Activated CD4-positive, alpha-beta T cell treated with anti-CD3 and anti-CD28 coated beads, Interleukin-2, amount 50 U/mL, for 4 hours (primary cell): Measurements from ENCODE around the gene ADGRG3.

Source experiments
- DNase-seq, 2 experiments: peaks; one replicate each; pipeline ENCODE4 v3.0.0-alpha.2; 2020

The ADGRG3 gene

DNA sequence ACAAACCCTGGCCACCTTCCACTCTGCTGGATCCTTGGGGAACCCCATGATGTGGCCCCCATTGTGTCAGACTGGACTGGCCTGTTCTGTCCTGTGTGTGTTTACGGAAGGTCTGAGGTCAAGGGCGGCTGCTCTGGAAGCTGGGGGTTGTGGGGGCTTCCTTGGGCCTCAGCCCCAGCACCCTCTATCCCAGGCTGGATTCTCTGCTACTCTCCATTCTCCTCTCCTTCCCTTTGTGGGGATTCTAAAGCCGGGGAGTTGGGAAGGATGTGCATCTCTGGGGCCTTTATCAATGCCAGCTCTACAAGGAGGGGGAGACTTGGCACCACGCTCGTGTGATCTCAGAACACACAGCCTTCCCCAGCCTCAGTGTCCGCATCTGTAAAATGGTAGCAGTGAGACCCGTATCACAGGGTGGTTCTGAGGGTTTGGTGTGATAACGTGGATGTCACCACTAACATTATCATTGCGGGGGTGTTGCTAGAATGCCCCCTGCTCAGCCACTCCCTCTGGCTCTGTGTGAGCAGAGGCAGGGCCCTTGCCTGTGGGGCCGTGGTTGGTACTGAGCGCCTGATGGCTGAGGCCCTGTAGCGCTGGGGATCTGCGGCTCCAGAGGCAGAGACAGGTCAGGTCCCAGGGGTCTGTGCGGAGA, 21.6 kb upstream of the ADGRG3 start:
- no peak for DNase-seq

DNA sequence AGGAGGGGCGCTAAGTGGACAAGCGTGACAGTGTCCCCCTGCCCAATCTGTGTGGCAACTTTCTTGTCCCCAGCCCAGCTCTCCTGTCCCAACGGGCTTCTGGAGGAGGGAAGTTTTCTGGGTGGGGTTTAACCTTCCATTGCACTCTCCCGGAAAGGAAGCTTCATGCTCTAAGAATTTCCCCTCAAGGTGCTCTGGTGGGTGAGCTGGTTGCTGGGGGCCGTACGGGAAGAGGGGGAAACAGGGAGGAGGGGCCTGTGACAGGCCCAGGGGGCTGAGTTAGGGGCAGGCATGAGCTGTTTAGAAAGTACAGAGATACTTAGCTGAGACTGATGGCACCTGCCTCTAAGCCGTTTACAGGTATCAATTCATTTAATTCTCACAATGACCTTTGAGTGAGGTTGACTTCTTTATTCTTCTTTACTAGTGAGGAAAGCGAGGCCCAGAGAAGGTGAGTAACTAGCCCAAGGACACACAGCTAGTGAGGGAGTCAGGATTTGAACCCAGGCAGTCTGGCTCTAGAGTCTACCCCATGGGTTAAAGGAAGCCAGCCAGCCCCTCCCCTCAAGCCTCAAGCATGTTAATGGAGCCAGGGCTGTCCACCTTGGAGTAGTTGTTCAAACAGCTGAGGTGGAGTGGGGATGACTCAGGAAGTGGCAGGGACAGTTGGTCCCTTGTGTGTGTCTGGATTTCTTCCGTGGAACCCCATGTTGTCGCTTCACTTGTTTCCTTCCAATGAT, 20.8 kb upstream of the ADGRG3 start:
- DNase-seq, result no peak

GRCh38 chr16:57648125-57648524, 20.0 kb upstream of the ADGRG3 start:
- DNase-seq, result no peak

DNA sequence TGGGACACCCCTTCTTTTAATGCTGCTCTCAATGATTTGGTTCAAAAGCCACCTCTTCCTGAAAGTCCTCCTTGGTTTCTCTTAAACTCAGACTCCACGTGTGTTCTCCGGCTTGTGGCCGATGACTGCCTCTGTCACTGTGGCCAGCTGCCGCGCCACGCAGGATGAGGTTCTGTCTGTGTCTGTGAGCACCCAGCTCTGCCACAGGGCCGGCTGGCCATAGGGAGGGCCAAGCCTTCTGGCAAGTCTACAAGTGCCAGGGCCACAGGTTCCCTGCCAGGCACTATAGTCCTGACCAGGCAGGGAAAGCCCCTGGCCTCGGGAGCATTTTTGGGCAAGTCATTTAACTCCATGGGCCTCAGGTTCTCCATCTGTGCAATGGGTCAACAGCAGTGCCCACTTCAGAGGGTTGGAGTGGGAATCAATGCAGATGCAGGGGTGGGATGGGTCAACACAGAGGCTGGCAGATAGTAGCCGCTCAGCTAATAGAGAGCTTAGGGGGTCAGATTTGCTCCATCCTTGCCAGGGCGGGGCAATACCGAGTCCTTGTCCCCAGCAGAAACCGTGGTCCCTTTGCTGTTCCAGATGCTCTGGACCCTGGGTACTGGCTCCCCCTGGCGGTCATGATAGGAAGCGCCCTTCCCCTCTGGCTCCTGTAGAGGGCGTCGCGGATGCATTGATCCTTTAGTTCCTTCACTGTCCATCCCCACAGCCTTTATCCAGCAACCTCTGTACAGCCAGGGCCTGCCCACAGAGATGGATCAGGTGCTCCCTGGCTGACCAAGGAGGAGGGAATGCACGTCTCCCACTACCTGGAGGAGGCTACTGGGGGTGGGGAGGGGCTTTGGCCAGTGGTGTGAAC, 19.3 kb upstream of the ADGRG3 start:
- DNase-seq, result peak; percentile 77 to 79

DNA sequence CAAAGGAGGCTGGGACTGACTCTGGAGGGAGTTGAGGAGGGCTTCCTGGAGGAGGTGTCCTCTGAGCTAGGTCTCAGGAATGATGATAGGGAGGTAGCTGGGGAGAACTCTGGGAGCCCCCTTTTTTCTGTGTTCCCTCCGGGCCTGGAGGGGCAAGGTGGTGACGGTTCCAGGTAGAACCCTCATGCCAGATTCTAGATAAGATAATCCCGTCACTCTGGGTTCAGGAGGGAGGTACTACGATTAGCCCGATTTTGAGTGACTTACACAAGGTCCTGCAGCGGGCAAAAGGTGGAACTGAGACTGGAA, 18.7 kb upstream of the ADGRG3 start:
- no peak for DNase-seq

DNA sequence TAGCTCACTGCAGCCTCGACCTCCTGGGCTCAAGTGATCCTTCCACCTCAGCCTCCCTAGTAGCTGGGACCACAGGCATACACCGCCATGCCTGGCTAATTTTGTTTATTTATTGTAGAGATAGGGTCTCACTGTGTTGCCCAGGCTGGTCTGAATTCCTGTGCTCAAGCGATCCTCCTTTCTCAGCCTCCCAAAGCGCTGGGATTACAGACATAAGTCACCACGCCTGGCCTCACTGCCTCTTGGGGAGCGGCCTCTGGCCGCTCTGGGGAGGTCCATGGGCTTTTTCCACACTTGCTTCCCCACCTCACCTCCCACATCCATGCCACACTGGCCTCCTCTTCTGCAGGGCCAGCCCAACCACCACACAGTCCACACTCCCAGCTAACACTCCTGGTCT, 18.3 kb upstream of the ADGRG3 start:
- no peak for DNase-seq

- no peak for DNase-seq
Measured at GRCh38 chr16:57651344-57652333, 16.5 kb upstream of the ADGRG3 start.

DNA sequence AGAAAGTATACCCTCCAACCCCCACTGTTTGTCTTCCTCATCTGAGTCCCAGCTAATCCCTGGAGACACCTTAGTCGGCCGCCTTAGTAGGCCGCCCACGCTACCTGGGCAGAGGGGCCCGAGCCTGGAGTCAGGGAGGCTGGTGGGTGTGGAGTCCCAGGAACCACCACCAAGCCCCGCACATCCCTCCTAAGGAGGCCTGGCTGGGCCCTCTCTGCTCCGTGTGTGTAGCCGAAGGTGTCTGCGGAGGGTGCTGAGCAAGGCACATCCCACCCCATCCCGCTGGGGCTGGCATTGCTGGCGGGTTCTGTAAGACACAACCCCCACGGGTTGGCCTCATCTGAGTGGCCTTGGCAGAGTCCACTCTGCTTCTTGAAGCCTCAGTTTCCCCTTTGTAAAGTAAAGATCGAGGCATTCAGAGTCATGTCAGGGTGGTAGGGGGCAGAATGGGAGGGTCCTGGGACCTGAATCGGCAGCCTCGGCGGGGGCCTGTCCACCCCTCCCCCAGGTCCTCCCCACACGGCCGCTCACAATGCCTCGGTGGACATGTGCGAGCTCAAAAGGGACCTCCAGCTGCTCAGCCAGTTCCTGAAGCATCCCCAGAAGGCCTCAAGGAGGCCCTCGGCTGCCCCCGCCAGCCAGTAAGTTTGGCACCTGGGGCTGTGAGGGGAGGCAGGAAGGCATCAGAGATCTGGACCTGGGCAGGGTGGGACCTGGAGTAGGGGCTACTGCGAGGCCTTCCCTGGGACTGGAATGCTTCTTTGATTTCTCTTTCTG, 15.2 kb upstream of the ADGRG3 start:
- no peak for DNase-seq

DNA sequence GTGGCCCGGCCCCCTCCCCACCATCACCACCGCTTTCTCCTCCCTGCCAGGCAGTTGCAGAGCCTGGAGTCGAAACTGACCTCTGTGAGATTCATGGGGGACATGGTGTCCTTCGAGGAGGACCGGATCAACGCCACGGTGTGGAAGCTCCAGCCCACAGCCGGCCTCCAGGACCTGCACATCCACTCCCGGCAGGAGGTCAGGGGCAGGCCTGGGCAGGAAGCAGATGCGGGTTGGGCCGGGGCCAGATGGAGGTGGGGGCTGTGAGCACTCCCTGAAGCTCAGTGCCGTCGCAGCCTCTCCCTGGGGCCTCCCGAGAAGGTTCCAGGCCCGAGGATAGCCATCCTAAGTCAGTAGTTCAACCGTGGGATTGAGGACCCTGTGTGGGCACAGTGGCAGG, 14.2 kb upstream of the ADGRG3 start:
- no peak for DNase-seq

- no peak for DNase-seq
Measured at GRCh38 chr16:57656342-57656955, 11.7 kb upstream of the ADGRG3 start.

GRCh38 chr16:57657228-57657627, 10.9 kb upstream of the ADGRG3 start:
- no peak for DNase-seq

DNA sequence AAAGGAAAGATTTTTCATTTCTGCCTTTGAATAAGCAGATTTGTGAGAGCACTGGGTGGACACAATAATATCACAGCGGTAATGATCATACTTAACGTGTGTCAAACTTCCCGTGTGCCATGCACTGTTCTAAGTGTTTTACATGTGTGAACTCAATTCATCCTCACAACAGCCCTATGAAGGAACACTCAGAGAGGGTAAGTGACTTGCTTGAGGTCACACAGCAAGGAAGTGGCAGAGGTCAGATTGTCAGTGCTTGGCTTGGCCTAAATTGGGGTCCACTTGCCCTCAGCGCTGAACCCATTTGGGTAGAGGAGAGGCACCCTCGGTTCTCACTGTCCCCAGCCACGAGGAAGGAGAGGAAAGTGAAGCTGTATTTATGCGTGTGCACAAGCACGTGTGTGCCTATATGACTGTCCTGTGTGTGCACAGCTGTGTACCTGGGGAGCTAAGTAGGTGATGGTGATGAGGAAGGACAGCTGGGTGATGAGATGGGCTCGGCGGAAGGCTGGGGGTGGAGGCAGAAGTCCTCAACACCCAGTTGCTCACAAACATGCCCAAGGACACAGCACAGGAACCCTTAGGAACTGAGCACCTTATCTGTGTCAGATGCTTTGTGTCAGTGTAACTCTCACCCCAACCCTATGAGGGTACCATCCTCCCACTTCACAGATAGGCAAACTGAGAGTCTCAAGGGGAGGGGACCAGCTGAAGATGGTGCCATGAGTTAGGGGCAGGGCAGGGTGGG, 9.8 kb upstream of the ADGRG3 start:
- no peak for DNase-seq

DNA sequence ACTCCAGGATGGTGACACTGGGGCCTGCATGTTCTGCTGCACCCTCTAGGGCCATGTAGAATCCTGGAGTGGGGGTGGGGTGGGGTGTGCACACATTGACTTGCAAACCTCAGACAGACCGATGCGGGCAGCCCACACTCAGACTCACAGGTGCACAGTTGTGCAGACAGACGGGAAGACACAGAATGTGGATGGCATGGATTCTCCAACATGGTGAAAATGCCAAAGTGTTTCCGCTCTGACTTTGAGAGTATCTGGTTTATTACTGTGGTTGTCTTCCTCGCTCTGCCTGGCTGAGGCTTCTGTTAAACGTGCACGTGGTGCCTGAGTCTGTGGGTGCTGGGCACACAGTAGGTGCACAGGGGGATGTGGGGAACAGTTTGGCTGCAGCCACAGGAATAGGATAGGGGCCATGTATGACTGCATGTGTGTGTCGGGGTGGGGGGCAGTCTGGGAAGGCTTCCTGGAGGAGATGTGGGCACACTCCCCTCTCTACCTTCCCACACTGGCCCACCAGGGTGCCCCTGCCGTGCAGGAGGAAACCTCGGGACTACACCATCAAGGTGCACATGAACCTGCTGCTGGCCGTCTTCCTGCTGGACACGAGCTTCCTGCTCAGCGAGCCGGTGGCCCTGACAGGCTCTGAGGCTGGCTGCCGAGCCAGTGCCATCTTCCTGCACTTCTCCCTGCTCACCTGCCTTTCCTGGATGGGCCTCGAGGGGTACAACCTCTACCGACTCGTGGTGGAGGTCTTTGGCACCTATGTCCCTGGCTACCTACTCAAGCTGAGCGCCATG, 9.0 kb upstream of the ADGRG3 start:
- no peak for DNase-seq

DNA sequence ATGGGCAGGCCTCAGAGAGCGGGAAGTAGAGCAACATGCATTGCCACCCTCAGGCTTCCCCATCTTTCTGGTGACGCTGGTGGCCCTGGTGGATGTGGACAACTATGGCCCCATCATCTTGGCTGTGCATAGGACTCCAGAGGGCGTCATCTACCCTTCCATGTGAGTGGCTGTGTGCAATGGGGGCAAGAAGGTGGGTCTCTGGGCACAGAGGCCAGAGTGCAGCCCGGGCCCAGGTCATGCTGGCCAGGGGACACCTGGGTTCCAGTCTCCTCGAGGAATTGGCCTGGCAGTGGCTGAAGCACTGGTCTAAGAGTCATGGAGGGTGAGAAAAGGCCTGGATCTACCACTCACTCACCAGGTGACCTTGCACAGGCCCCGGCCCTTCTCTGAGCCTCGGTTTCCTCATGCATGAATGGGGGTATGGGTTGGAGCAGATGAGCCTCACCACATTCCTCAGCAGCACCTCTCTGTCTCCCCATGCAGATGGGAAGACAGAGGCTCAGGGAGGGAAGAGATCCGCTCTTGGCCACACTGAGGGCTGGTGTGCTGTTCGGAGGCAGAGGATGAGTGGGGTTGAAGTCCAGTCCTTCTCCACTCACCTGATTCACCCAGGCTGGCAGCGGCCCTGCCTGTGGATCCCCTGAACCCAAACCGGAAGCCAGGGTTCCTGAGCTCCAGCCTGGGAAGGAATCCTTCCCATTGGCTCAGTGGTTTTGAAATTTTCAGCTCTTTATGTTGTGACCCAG, 7.2 kb upstream of the ADGRG3 start:
- DNase-seq, result no peak

DNA sequence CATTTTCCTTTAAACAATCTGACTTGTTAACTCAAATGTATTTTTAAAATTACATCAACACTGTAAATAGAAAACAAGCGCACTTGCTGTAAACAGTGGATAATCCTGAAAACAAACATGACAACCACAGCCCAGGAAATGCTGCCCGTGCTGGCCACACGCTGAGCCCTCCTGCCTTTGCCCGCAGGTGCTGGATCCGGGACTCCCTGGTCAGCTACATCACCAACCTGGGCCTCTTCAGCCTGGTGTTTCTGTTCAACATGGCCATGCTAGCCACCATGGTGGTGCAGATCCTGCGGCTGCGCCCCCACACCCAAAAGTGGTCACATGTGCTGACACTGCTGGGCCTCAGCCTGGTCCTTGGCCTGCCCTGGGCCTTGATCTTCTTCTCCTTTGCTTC, 6.6 kb upstream of the ADGRG3 start:
- no peak for DNase-seq

DNA sequence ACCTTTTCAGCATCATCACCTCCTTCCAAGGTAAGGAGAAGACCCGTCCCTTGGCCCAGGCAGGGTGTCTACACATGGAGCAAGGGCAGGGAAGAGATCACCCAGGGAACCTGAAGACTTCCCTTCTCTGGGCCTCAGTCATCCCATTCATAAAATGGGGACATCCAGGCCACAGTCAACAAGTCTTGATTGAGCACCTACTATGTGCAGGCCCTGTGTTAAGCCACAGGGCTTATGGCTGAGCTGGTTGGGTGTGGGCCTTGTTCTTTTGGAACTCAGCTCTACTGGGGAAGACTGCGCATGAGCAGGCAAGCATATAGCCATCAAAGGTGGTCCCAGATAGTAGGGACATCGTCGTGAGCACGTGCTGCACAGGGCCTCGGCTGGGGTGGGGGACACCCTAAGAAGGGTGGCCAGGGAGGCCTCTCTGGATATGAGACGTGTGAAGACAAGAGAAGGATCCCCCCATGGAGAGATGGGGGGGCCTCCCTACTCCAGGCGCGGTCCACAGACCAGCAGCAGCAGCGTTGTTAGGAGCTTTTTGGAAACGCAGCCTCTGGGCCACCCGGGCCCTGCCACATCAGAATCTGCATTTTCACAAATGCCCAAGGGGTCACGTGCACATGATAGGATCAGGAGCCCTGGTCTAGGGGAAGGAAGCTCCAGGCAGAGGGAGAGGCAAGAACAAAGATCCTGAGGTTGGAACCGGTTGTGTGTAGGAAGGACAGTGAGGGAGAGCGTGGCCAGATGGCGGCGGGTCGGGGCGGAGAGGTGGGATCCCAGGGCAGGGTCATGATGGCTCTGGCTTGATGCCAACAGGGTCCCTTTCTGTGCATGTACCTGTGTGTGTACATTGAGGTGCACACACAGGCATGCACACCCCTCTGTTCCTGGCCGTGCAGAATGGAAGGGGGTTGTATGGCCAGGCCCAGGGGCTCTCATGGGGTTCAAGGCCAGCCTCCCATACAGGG, 5.9 kb upstream of the ADGRG3 start:
- no peak for DNase-seq

GRCh38 chr16:57663436-57663835, 4.7 kb upstream of the ADGRG3 start:
- no peak for DNase-seq
